Naive thymus-derived CD4-positive, alpha-beta T cell (primary cell): Measurements from ENCODE around the gene LSM10. TPM values are rescaled to one million over a fixed set of nuclear protein-coding genes. Genes with fewer than 3 reads are reported as not detected.

Experiments used
- ATAC-seq: fragments of 150-1000 bp; cut with Tn5 transposase; 2 replicates; pipeline ENCODE4 v1.10.0; 2021; ENCODE audit warnings: mild to moderate bottlenecking, moderate library complexity
- CTCF ChIA-PET: fragments of 350-600 bp; sonication (Branson Sonifier 250); formaldehyde crosslinking; loops from one replicate; lab custom pipeline; 2021; ENCODE audit warnings: antibody characterized with exemption; lab: Charles Lee
- POLR2A ChIA-PET: fragments of 350-600 bp; sonication (Branson Sonifier 250); formaldehyde crosslinking; loops from one replicate; lab custom pipeline; 2021; ENCODE audit warnings: antibody characterized with exemption, inconsistent platforms; lab: Charles Lee
- DNase-seq, 9 donors: peaks; one replicate each; pipeline versions ENCODE4 v3.0.0 to v3.0.0-alpha.2; 2020 to 2022; ENCODE audit warnings: mixed read lengths in 1 of 9
- H3K27ac ChIP-seq: one replicate; pipeline ENCODE4 v1.7.0; 2013; ENCODE audit warnings: mild to moderate bottlenecking, low read depth, low read length, moderate library complexity
- H3K27me3 ChIP-seq, 2 donors: one replicate each; pipeline ENCODE4 v1.7.0; 2013; ENCODE audit warnings: low read length in 2 of 2, mild to moderate bottlenecking in 2 of 2, moderate library complexity in 2 of 2; ENCODE audit not compliant: control insufficient read depth in 2 of 2, insufficient read depth in 2 of 2
- H3K36me3 ChIP-seq, 3 experiments: 1 replicate in 2 of 3; 2 replicates in 1 of 3; pipeline ENCODE4 v1.7.0; 2013; ENCODE audit warnings: low read length in 3 of 3, mild to moderate bottlenecking in 3 of 3, moderate library complexity in 1 of 3; ENCODE audit not compliant: insufficient read depth in 3 of 3, control insufficient read depth in 2 of 3
- H3K4me1 ChIP-seq, 2 donors: one replicate each; pipeline ENCODE4 v1.7.0; 2013; ENCODE audit warnings: low read length in 2 of 2, mild to moderate bottlenecking in 2 of 2, moderate library complexity in 1 of 2; ENCODE audit not compliant: control insufficient read depth in 2 of 2, insufficient read depth in 2 of 2
- H3K4me3 ChIP-seq: 2 replicates; pipeline ENCODE4 v1.7.0; 2013; ENCODE audit warnings: mild to moderate bottlenecking, low read length
- H3K9me3 ChIP-seq, 3 experiments: 1 replicate in 2 of 3; 2 replicates in 1 of 3; pipeline ENCODE4 v1.7.0; 2013; ENCODE audit warnings: low read length in 3 of 3; ENCODE audit not compliant: control insufficient read depth in 2 of 3
- H3K27ac Mint-ChIP-seq, 9 donors: one replicate each; pipeline ENCODE4 v1.8.0; 2020 to 2022; ENCODE audit warnings: mixed read lengths in 9 of 9, mild to moderate bottlenecking in 8 of 9, moderate library complexity in 5 of 9, inconsistent platforms in 2 of 9
- H3K27me3 Mint-ChIP-seq, 5 donors: one replicate each; pipeline ENCODE4 v1.8.0; 2021 to 2022; ENCODE audit warnings: mixed read lengths in 5 of 5, mild to moderate bottlenecking in 1 of 5
- H3K36me3 Mint-ChIP-seq, 5 donors: one replicate each; pipeline ENCODE4 v1.8.0; 2020 to 2022; ENCODE audit warnings: mixed read lengths in 5 of 5, mild to moderate bottlenecking in 3 of 5, inconsistent platforms in 1 of 5
- H3K4me1 Mint-ChIP-seq, 7 donors: one replicate each; pipeline ENCODE4 v1.8.0; 2020 to 2022; ENCODE audit warnings: mixed read lengths in 7 of 7, mild to moderate bottlenecking in 3 of 7, inconsistent platforms in 1 of 7
- H3K4me3 Mint-ChIP-seq, 10 donors: one replicate each; pipeline ENCODE4 v1.8.0; 2020 to 2022; ENCODE audit warnings: mild to moderate bottlenecking in 10 of 10, mixed read lengths in 10 of 10, moderate library complexity in 6 of 10, inconsistent platforms in 2 of 10
- H3K9me3 Mint-ChIP-seq, 11 donors: one replicate each; pipeline ENCODE4 v1.8.0; 2020 to 2022; ENCODE audit warnings: mixed read lengths in 11 of 11, mild to moderate bottlenecking in 4 of 11, inconsistent platforms in 1 of 11, moderate library complexity in 1 of 11
- intact Hi-C, 2 donors: fragments of 100-400 bp; cut with micrococcal nuclease; formaldehyde crosslinking; loops; one replicate each; pipeline ENCODE4 v1.15.1; 2023
- polyA plus RNA-seq, 2 donors: library from polyadenylated mRNA; unstranded; fragments of 300-500 nt; fragmentation: Illumina TruSeq; gene quantifications; one replicate each; pipeline ENCODE4 v1.2.3, GENCODE V29; 2021
- total RNA-seq, 6 experiments: library from RNA in 5 of 6; stranded (reverse) in 5 of 6; gene quantifications; 1 replicate in 5 of 6; 2 replicates in 1 of 6; pipeline ENCODE4 v1.2.3 and lab custom pipeline; 2021 to 2026

The LSM10 gene
- total and polyA plus RNA-seq, 7 experiments from 2014 or later = 21.9 to 144 (median 43.4) TPM

DNA sequence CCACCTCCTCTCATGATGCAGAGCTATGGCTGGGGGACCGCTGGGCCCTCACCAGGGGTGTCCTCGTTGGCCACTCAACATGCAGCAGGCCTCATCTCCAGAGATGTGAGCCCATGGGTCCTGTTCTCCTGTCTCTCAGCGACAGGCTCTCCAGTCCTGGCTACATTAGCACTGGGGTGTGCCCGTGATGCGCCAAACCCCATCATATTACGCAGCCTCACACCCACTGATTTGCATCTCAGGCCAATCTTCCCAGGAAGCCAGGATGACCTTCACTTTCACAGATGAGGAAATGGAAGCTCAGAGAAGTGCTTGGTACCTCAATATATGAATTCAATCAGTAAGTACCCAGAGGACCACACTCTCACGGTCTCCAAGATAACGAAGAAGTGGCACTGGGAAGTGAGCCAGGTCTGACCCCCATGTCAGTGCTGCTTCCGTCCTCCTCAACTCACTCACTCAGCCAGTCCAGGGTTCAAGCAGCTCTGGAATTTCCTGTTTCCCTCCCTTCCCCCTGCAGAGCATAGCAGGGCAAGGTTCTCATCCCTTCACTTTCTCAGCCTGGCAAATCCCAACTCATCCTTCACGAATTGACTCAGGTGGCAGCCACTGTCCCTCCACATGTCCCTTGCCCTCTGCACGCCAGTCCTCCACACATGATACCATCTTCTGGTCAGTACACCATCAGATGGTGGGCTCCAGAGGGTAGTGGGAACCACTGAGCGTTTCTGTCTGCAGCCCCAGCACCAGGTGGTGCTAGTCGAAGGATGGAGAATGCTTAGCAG is 45.4 kb downstream of the LSM10 start:
- no peaks in the 10 kb centered on the region for H3K9me3 Mint-ChIP-seq
- H3K4me3 Mint-ChIP-seq = peak overlapping the region in 2 of 10 donors; percentile 27 to 37
- H3K27me3 Mint-ChIP-seq = no peaks in the 10 kb centered on the region
- H3K27ac Mint-ChIP-seq = peak overlapping the region in 8 of 9 donors; percentile 1 to 93 (median 68)
- intact Hi-C loops = no loop called here
- H3K27ac ChIP-seq = peak overlapping the region; percentile 50
- H3K27me3 ChIP-seq = no peaks in the 10 kb centered on the region
- DNase-seq = no peak
- H3K4me1 ChIP-seq = peaks cover 4 to 22% of the 10 kb centered on the region in 2 donors
- H3K36me3 ChIP-seq = peaks cover 6 to 62% (median 10%) of the 10 kb centered on the region in 3 experiments
- peaks cover 4 to 21% (median 15%) of the 10 kb centered on the region in 5 donors for H3K36me3 Mint-ChIP-seq
- no peak overlapping the region for H3K4me3 ChIP-seq
- ChIA-PET CTCF (interaction anchor here (2.2 to 7.6 kb wide), 3 partner anchors 10 to 67 kb away, joined by 11 to 115 read pairs (median 17); no protein-coding TSS in a partner anchor), POLR2A (interaction anchor here (0.9 to 13.8 kb wide), 3 partner anchors 10 to 34 kb away, joined by 3 to 155 read pairs (median 3); no protein-coding TSS in a partner anchor)
- ATAC-seq = no peak
- H3K9me3 ChIP-seq = no peaks in the 10 kb centered on the region
- H3K4me1 Mint-ChIP-seq = peaks cover 6 to 38% (median 33%) of the 10 kb centered on the region in 7 donors

DNA sequence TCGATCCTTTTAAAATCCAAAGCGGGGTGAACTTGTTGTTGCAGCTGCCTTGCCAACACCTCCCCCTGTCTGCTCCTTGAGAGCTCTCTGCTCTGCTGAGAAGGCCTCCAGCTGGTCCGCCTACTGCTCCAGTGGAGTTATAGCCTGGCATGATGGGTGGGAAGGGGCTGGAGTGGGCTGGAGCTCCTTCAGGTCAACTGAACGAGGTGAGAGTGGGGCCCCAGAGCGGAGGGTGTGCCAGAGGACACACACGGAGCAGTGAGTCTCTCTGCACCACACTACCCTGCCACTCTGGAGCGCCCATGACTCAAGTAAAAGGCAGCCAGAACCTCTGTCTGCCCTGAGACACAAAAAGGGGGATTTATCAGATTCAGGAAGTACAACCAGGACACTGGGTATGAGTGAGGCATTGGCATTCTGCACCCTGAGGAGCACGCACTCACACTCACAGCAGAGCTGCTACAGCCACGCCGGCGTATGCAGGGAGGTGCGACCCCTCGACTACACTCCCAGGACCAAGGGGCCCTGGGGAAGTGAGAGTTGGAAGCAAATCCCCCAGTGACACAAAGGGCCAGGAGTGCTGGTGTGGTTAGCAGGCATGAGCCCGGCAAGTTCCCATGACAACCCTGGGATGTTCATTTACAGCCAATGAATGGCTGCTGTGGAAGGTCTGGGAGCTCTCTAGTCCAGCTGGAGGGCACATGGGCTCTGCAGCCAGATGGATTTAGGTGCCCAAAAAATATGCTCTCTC is 46.3 kb downstream of the LSM10 start:
- intact Hi-C loops = loop anchor here (1.0 to 2.0 kb wide), 3 partner anchors 17 to 69 kb away; no protein-coding TSS in a partner anchor
- H3K36me3 ChIP-seq = peaks cover 6 to 64% (median 6%) of the 10 kb centered on the region in 3 experiments
- POLR2A ChIA-PET = interaction anchor here (0.5 to 13.8 kb wide), 8 partner anchors 9 to 46 kb away, joined by 3 to 155 read pairs (median 8); partner anchors contain the start of gene LSM10

DNA sequence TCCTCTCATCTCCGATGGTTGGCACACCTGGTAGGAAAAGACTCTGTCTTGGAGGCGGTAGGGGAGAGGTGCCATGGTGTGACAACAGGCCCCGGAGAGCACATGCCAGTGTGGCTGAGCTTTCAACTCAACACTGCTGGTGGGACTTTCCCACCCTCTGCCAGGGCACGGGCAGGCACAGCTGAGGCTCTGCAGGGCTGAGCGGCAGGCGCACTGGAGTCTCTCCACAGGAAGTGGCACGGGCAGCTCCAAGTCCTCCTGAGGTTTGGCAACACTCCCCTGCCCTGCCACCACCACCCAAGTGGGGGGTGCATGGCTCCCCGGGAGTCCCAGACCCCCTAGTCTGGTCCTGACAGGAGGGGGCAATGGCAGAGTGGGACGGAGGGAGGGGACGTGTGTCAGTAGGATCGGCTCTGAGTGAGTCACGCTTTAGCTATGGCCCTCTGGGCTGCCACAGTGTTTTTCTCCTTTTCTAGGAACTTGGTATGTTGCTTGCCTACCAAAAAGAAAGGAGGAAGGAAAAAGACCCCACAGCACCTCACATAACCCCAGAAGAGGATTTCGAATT is 47.0 kb downstream of the LSM10 start:
- Mint-ChIP-seq H3K9me3 (no peaks in the 10 kb centered on the region), H3K4me1 (peaks cover 6 to 38% (median 33%) of the 10 kb centered on the region in 7 donors), H3K36me3 (peaks cover 0 to 22% (median 18%) of the 10 kb centered on the region in 5 donors), H3K27ac (peak overlapping the region; percentile 75 to 94 (median 87)), H3K27me3 (no peaks in the 10 kb centered on the region), H3K4me3 (peak overlapping the region; percentile 17 to 74 (median 50))
- ATAC-seq (peak; percentile 96), DNase-seq (peak in 8 of 9 donors; percentile 43 to 75 (median 52))
- H3K36me3 ChIP-seq = peaks cover 6 to 64% (median 10%) of the 10 kb centered on the region in 3 experiments
- no peaks in the 10 kb centered on the region for H3K9me3 ChIP-seq
- H3K27me3 ChIP-seq = no peaks in the 10 kb centered on the region
- H3K4me1 ChIP-seq = peaks cover 4 to 22% of the 10 kb centered on the region in 2 donors
- POLR2A ChIA-PET = interaction anchor here (0.6 to 13.8 kb wide), 9 partner anchors 10 to 809 kb away, joined by 3 to 155 read pairs (median 4); partner anchors contain the start of gene LSM10
- no peak overlapping the region for H3K4me3 ChIP-seq
- peak overlapping the region; percentile 50 for H3K27ac ChIP-seq
- CTCF ChIA-PET = interaction anchor here (0.6 to 7.6 kb wide), 9 partner anchors 8 to 71 kb away, joined by 3 to 115 read pairs (median 5); no protein-coding TSS in a partner anchor
- intact Hi-C loops = loop anchor here (1.0 to 2.0 kb wide), 6 partner anchors 10 to 70 kb away; partner anchors contain the start of gene LSM10 (in 1 of the 2)

More for the DNA sequence above, 46.3 kb downstream of the LSM10 start:
- Mint-ChIP-seq H3K27ac (peak overlapping the region in 8 of 9 donors; percentile 75 to 94 (median 88)), H3K9me3 (no peaks in the 10 kb centered on the region), H3K4me3 (peak overlapping the region in 6 of 10 donors; percentile 16 to 74 (median 50)), H3K36me3 (peaks cover 0 to 22% (median 18%) of the 10 kb centered on the region in 5 donors), H3K4me1 (peaks cover 6 to 38% (median 33%) of the 10 kb centered on the region in 7 donors), H3K27me3 (no peaks in the 10 kb centered on the region)
- DNase-seq (peak in 1 of 9 donors; percentile 4), ATAC-seq (peak; percentile 17)
- Histone ChIP-seq H3K4me3 (no peak overlapping the region), H3K27me3 (no peaks in the 10 kb centered on the region), H3K4me1 (peaks cover 4 to 22% of the 10 kb centered on the region in 2 donors), H3K27ac (peak overlapping the region; percentile 50), H3K9me3 (no peaks in the 10 kb centered on the region)
- CTCF ChIA-PET = interaction anchor here (0.6 to 7.6 kb wide), 7 partner anchors 8 to 68 kb away, joined by 4 to 115 read pairs (median 6); no protein-coding TSS in a partner anchor

DNA sequence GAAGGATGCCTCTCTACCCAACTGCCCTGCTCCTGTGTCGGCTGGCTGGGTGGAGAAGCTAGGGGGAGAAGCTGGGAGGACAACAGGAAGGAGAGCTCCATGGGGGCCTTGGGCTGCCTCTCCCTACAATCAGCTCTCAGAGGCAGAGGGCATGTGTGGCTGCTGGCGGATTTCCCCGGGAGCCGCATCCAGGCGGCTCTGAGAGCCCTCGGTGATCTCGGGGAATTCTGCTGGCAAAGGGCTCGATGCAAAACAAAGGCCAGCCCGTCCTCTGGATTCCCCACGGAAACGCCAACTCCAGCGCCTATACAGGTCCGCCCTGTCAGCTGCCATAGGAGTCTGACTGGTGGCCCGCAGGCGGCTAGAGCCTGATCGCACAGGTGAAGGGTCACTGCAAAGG is 47.9 kb downstream of the LSM10 start:
- ATAC-seq (no peak), DNase-seq (no peak)
- Histone ChIP-seq H3K9me3 (no peaks in the 10 kb centered on the region), H3K36me3 (peaks cover 6 to 65% (median 10%) of the 10 kb centered on the region in 3 experiments), H3K4me3 (no peak overlapping the region), H3K4me1 (peaks cover 4 to 22% of the 10 kb centered on the region in 2 donors), H3K27ac (peak overlapping the region; percentile 50), H3K27me3 (no peaks in the 10 kb centered on the region)
- Mint-ChIP-seq H3K27me3 (no peaks in the 10 kb centered on the region), H3K4me1 (peaks cover 6 to 41% (median 28%) of the 10 kb centered on the region in 7 donors), H3K36me3 (peaks cover 0 to 30% (median 15%) of the 10 kb centered on the region in 5 donors), H3K27ac (peak overlapping the region in 2 of 9 donors; percentile 87 to 88), H3K9me3 (no peaks in the 10 kb centered on the region), H3K4me3 (peak overlapping the region in 2 of 10 donors; percentile 55 to 70)
- ChIA-PET POLR2A (interaction anchor here (1.2 to 13.8 kb wide), 6 partner anchors 10 to 48 kb away, joined by 3 to 155 read pairs (median 11); partner anchors contain the start of gene LSM10), CTCF (interaction anchor here (1.2 to 7.6 kb wide), 5 partner anchors 13 to 72 kb away, joined by 3 to 115 read pairs (median 6); no protein-coding TSS in a partner anchor)
- intact Hi-C loops = loop anchor here (1.0 to 2.0 kb wide), 5 partner anchors 10 to 71 kb away; partner anchors contain the start of gene LSM10 (in 1 of the 2)

DNA sequence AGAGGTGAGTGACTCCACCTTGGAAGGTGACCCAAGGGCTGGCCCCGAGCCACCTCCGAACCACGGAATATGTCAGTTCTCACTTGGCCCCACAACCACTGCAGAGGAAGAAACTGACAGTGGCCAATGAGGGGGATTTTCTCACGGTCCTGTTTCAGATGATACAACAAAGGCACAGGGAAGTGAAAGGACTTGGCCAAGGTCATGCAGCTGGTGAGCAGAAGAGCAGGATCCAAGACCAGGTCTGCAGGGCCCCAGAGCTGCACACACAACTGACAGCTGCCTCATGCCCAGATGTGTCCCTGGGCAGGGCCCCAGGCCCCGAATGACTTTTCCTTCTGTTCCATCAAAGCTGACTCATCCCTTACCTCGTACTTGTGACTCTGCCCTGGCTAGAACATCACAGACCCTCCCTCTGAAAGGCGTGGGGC is 48.5 kb downstream of the LSM10 start:
- ChIA-PET POLR2A (interaction anchor here (2.1 to 13.8 kb wide), 3 partner anchors 11 to 48 kb away, joined by 11 to 155 read pairs (median 30); partner anchors contain the start of gene LSM10), CTCF (interaction anchor here (1.2 to 7.6 kb wide), 5 partner anchors 14 to 73 kb away, joined by 3 to 115 read pairs (median 5); no protein-coding TSS in a partner anchor)
- no peaks in the 10 kb centered on the region for H3K27me3 ChIP-seq
- no peak overlapping the region for H3K27ac ChIP-seq
- ATAC-seq (no peak), DNase-seq (no peak)
- H3K4me1 Mint-ChIP-seq = peaks cover 6 to 47% (median 28%) of the 10 kb centered on the region in 7 donors
- peaks cover 4 to 22% of the 10 kb centered on the region in 2 donors for H3K4me1 ChIP-seq
- H3K4me3 ChIP-seq = no peak overlapping the region
- peaks cover 6 to 65% (median 10%) of the 10 kb centered on the region in 3 experiments for H3K36me3 ChIP-seq
- no peaks in the 10 kb centered on the region for H3K9me3 ChIP-seq
- intact Hi-C loops = no loop called here
- no peaks in the 10 kb centered on the region for H3K9me3 Mint-ChIP-seq
- peaks cover 0 to 33% (median 14%) of the 10 kb centered on the region in 5 donors for H3K36me3 Mint-ChIP-seq
- H3K27ac Mint-ChIP-seq = peak overlapping the region in 3 of 9 donors; percentile 36 to 38 (median 36)
- H3K27me3 Mint-ChIP-seq = no peaks in the 10 kb centered on the region
- H3K4me3 Mint-ChIP-seq = peak overlapping the region in 1 of 10 donors; percentile 28
